Gastroesophageal sphincter (tissue), 3 donors: Measurements from ENCODE around the gene ZNF410.

ENCODE experiments used
- EP300 ChIP-seq: sonication (generic); formaldehyde crosslinking; IDR thresholded peaks from one replicate; pipeline ENCODE4 v1.6.1; 2017; ENCODE audit warnings: antibody characterized with exemption, mild to moderate bottlenecking
- POLR2A ChIP-seq, 2 donors: fragments of 450-650 bp; IDR thresholded peaks; one replicate each; pipeline ENCODE4 v1.6.1; 2017; ENCODE audit warnings: antibody characterized with exemption in 2 of 2, mild to moderate bottlenecking in 2 of 2, moderate library complexity in 1 of 2
- TF ChIP-seq, protein P1 (sequence below), 4 experiments: fragments of 200-600 bp in 2 of 4; fragments of 450-650 bp in 2 of 4; sonication (generic) in 1 of 4; IDR thresholded peaks; one replicate each; pipeline ENCODE4 v1.5.1; 2017 to 2019; ENCODE audit warnings: antibody characterized with exemption in 4 of 4, mild to moderate bottlenecking in 2 of 4, moderate library complexity in 2 of 4

DNA sequence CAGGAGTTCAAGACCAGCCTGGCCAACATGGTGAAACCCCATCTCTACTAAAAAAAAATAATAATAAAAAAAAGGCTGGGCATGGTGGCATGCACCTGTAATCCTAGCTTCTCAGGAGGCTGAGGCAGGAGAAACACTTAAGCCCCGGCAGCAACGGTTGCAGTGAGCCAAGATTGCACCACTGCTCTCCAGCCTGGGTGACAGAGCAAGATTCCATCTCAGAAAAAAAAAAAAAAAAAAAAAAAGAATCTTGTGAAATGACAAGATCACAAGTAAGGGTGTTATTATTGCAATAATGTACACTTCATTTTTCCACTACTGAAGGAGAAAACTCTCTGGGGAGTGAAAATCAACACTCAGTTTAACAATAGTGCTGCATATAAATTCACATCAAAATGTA lies 43.8 kb upstream of the ZNF410 start:
- TF ChIP-seq, protein P1, sequence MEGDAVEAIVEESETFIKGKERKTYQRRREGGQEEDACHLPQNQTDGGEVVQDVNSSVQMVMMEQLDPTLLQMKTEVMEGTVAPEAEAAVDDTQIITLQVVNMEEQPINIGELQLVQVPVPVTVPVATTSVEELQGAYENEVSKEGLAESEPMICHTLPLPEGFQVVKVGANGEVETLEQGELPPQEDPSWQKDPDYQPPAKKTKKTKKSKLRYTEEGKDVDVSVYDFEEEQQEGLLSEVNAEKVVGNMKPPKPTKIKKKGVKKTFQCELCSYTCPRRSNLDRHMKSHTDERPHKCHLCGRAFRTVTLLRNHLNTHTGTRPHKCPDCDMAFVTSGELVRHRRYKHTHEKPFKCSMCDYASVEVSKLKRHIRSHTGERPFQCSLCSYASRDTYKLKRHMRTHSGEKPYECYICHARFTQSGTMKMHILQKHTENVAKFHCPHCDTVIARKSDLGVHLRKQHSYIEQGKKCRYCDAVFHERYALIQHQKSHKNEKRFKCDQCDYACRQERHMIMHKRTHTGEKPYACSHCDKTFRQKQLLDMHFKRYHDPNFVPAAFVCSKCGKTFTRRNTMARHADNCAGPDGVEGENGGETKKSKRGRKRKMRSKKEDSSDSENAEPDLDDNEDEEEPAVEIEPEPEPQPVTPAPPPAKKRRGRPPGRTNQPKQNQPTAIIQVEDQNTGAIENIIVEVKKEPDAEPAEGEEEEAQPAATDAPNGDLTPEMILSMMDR (IDR thresholded peaks at IDR 0.05) = no peak
- TF ChIP-seq POLR2A (IDR thresholded peaks at IDR 0.05) (no peak), EP300 (no peak)
